Activated CD8-positive, alpha-beta memory T cell treated with anti-CD3 and anti-CD28 coated beads for 48 hours (primary cell): ENCODE results near the gene SLC25A47.
A peak's percentile ranks its signal among the peaks of the same experiment; 100 is the strongest.
"Not testable (repeated sequence)": the region's sequence is repeated elsewhere in the genome, so short reads cannot be mapped to it uniquely, and the experiment has no call there.

Experiments used
- DNase-seq, 3 experiments: peaks; one replicate each; pipeline ENCODE4 v3.0.0-alpha.2; 2020; ENCODE audit warnings: low read depth in 2 of 3, low spot score in 2 of 3

The SLC25A47 gene

GRCh38 chr14:100304825-100305323 lies 18.3 kb upstream of the SLC25A47 start:
- no peak for DNase-seq

GRCh38 chr14:100305324-100306100 lies 17.6 kb upstream of the SLC25A47 start:
- peak in 2 of 3 experiments; percentile 29 to 34 for DNase-seq

GRCh38 chr14:100306101-100306997 lies 16.8 kb upstream of the SLC25A47 start, which contains the start of gene SLC25A29:
Gene SLC25A29, minus strand, starts transcription at chr14:100306444. Its CDS starts 212 bp downstream, at chr14:100306232.
- peak; percentile 48 to 69 (median 57) for DNase-seq

- DNase-seq, result no peak
Observed at GRCh38 chr14:100306998-100307765, 16.0 kb upstream of the SLC25A47 start.

DNA sequence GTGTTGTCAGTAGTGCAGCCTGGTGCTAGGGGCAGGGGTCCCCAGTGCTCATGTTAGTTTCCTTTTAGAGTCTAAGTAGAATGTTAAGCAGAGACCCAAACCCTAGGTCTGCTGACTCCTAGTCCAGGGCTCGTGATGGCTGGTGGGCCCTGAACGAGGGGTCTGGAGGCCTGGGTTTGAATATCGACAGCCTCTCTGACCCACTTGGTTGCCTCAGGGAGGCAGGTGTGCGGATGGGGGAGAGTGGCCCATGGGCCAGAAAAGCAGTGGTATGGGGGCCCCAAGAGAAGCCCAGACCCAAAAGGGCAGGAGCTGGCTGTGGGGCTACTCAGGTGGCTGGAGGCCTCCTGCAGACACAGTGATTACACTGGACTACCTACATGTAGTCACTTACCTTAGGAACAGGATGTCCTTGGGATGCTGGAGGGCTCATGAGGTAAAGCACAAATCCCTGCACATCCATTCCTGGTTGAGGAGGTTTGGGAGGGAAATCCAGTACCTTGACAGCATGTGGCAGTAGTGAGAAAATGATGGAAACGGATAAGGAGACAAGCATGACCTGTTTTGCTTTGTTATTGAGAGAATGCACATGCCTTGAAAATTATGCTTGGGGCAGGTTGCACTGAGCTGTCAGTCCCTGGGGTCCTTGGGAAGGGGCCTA lies 15.2 kb upstream of the SLC25A47 start:
- DNase-seq, result no peak

DNA sequence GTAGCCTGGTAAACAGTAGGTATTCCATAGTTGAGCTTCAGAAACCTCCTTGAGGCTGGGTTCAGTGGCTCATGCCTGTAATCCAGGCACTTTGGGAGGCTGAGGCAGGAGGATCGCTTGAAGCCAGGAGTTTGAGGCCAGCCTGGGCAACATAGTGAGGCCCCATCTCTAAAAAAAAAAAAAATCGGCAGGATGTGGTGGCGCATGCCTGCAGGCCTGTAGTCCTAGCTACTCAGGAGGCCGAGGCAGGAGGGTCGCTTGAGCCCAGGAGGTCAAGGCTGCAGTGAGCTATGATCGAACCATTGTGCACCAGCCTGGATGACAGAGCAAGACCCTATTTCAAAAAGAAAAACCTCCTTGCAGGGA lies 14.7 kb upstream of the SLC25A47 start:
- not testable (repeated sequence) for DNase-seq

- DNase-seq, result no peak
Observed at GRCh38 chr14:100309028-100309737, 14.0 kb upstream of the SLC25A47 start.

DNA sequence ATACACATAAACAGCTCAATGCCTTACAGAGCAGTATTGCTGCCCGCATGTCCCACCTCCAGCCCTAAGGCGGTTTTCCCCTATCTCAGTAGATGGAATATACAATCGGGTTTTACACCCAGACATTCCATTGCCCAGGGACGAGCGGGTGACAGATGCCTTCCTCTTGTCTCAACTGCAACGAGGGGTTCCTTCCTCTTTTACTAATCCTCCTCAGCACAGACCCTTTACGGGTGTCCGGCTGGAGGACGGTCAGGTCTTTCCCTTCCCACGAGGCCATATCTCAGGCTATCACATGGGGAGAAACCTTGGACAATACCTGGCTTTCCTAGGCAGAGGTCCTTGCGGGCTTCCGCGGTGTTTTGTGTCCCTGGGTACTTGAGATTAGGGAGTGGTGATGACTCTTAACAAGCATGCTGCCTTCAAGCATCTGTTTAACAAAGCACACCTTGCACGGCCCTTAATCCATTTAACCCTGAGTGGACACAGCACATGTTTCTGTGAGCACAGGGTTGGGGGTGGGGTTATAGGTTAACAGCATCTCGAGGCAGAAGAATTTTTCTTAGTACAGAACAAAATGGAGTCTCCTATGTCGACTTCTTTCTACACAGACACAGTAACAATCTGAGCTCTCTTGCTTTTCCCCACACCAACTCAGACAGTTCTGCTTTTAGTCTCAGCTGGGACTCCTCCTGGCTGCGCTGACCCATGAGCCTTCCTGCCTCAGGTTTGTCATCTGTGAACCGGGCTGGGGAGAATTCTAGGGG lies 10.8 kb upstream of the SLC25A47 start:
- not testable (repeated sequence) for DNase-seq

- DNase-seq, result no peak
Observed at GRCh38 chr14:100312877-100313400, 10.2 kb upstream of the SLC25A47 start.

DNA sequence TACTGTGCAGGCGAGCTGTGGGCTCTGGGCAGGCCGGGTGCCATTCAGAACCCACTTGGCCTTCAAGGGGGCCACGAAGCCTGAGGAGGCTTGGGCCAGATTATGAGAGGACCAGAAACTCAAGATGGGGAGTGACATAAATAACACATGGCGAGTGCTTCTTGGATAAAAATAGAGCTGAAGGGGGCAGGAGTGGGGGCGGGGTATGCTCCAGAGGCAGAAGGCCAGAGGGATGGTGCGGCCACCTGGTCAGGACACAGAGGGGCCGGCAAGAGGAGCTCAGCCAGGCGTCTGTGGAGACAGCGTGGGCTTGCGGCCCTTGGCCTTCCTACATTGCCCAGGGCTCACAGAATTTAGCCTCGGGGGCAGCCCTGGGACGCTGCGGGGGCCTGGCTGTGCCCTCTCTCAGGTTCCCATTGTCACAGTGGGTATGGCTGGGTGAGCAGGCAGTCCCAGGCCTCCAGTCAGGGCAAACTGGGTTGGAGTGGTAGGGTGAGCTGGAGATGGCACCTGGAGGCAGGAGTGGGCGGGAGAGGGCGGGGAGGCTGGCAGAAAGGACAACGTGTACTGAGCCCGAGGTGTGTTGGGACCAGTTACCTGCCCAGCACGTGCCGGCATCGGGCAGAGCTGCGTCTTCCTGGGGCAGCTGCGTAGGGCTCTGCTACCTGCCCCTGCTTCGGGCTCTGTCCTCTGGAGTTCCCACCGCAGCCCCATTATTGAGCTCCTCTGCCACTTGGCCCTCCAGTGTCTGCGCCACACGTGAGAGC lies 9.5 kb upstream of the SLC25A47 start:
- DNase-seq, result no peak

DNA sequence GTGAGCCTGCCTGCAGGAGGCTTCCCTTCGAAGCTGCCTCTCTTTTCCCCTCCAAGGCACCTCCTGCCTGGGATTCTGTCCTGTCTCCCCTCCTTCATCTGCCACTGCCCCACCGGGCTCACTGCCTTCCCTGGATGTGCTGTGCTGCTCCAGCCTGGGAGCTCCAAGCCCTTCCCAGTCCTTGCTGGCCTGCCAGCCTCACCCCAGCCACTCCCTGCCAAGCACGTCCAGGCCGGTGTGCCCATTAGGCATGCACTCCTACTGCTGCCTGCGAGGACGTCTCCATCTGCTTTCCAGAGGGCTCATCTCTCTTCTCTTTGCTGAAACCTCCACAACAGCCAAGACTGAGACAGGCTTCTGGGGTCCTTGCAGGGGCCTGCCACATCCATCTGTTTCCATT lies 8.4 kb upstream of the SLC25A47 start:
- no peak for DNase-seq

DNA sequence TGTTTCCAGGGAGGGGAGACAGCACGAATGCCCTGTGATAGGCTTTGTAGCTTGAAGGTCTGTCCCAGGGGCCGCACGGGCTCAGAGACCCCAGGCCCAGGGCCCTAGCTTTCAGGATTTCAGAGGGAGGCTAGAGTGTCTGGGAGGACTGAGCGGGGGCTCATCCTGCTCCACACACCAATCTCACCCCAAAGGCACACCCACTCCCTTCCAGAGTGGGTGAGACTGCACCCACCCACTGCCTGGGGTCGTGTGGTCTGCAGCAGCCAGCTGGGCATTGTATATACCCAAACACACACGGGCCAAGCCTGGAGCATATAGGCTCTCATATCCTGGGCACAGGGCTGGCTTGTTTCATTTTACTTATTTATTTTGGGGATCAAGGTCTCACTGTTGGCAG lies 5.8 kb upstream of the SLC25A47 start:
- no peak for DNase-seq

- DNase-seq, result peak; percentile 52 to 65 (median 56)
Observed at GRCh38 chr14:100317912-100318808, 5.0 kb upstream of the SLC25A47 start.

- no peak for DNase-seq
Observed at GRCh38 chr14:100320157-100320856, 2.8 kb upstream of the SLC25A47 start.

DNA sequence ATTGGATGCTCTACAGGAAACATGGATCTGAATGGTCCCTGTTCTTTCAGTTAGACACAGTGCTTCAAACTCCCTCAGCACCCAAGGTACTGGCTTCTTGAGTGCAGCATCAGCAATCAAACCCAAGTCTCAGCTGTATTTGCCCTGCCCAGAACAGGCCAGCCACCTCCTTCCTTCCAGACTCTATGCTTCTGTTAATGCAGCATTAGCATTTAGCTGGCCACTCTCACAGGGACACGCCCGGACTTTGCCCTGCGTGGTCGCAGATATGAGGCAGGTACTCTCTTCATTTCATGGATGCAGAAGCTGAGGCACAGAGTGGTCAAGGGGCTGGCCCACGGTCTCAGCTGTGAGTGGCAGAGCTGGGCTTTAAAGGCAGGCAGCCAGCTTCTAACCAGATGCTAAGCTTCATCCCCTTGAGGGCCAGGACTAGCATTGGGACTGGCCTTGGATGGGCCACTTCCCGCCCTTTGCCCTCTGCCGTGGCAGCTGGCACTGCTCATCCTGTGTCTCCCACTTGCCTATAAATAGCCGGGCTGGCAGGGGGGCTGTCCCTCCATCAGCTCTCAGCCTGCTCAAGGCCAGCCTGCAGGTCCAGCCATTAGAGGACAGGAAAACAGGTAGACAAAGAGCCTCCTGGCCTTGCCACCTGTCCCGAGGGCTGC lies 1.5 kb upstream of the SLC25A47 start:
- no peak for DNase-seq
